SKM-1 (cell line): ENCODE results near the gene CEP164.

Experiments used
- DNase-seq: peaks from one replicate; lab custom pipeline; 2025; ENCODE audit not compliant: unreplicated experiment; lab: John Stamatoyannopoulos, UW

The CEP164 gene

DNA sequence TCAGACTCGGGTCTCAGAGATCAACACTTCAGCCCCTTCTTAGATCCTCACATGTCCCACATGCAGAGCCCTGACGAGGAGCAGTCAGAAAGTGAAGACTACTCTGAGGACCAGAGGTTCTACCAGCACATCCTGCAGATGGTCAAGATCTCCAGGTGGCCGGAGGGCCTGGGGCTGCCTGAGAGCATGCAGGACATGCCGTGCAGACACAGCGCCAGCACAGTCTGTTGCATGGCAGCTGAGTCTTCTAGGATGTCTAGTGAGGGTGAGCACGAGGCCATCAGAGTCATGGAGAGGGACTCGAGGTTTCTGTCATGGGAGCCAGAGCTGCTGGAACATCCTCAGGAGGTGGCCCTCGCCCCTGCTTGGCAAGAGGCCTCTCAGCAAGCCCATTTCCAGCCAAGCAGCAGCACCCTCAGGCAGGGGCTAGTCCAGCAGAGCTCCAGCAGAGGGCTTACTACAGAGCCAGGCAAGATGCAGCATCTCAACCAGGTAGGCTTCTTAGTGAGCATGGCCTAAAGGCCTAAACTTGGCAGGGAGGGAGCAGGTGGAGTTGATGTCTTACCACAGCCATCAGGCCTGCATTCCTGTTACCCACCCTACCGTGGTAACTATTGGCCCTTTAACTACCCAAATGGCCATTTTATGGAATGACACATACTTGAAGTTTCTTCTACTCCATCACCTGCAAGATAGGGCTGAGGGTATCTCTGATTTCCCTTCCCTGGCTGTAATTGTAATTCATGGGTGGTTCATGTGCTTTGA is 28.7 kb downstream of the CEP164 start:
- no peak for DNase-seq

DNA sequence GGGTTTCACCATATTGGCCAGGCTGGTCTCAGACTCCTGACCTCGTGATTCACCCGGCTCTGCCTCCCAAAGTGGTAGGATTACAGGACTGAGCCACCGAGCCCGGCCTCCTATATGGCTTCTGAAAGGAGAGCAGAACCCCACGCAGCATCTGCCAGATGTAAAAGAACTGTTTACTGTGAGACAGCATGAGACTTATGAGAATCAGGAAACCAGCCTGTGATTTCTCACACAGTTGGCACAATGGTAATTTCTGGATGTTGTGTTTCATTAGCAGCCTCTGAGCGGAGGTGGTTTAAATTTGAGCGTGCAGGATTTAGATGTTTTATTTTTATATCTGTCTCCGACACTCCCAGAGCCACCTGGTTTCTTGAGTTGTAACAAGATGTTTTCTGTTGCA is 33.8 kb downstream of the CEP164 start:
- no peak for DNase-seq

DNA sequence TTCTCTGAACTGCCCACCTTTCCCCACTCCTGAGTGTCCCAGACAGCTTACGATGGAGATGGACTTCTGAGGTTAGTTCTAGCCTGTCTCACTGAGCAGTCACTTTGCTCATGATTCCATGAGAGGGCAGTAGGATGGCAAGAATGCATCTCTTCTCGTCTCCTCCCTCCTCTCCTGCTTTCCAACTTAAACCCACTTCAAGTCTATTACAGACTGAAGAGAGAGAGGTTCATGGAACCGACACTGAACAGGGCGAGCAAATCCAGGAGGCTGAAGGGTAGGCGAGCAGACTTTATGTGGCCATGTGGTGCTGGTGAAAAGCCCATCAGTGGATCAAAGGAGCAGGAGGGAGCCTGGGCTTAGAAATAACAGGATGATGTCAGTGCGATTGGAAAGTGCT is 38.6 kb downstream of the CEP164 start:
- no peak for DNase-seq

DNA sequence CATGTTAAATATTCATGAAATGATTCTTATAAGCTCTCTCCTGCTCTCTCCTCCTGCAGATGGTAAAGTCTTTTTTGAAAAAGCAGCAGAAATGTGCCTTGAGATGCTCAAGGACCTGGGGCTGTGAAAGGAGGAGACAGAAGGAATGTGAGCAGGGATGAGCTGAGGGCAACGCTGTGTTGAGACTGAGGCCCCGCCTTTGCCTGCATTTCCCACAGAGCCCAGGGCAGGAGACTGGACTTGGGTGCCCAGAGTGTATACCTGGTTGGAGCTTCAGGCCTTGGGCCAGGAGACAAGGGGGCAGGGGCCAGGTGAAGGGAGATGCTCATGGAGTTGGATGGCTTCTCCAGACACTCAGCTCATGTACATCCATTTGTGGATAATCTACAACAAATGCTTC is 39.2 kb downstream of the CEP164 start:
- DNase-seq = no peak

DNA sequence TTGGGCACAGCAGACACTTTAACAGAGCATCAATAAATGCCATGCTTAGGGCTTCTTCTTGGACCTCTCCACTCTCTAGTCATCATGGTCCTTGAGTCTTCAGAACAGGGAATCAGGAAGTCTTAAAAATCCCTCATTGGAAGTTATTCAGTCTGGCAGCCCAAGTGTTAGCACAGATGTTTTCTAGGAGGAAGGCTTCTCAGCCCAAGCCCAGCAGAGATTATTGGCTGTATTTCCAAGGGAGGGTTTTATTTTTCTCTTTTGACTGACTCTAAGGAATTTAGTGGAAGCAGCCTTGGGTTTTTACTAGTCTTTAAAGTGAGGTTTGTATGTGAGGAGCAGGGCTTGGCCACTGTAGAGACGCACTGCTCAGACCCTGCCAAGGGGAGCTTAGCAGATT is 41.9 kb downstream of the CEP164 start:
- no peak for DNase-seq

DNA sequence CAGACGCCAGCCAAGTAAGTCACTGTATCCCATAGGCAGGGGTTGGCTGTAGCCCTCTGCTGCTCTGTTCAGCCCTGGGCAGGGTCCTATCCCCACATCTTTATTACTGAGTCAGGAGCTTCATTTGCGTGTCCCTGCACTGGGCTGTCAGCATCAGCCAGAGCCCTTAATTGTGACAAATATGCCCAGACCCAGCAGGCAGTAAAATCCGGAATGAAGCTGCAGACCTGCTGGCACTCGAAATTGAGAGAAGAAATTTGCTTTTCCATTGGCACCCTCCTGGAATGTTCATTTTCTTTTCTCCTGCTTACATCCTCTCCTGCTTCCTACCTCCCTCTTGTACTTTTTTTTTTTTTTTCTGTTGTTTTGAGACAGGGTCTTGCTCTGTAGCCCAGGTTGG is 43.8 kb downstream of the CEP164 start:
- no peak for DNase-seq

DNA sequence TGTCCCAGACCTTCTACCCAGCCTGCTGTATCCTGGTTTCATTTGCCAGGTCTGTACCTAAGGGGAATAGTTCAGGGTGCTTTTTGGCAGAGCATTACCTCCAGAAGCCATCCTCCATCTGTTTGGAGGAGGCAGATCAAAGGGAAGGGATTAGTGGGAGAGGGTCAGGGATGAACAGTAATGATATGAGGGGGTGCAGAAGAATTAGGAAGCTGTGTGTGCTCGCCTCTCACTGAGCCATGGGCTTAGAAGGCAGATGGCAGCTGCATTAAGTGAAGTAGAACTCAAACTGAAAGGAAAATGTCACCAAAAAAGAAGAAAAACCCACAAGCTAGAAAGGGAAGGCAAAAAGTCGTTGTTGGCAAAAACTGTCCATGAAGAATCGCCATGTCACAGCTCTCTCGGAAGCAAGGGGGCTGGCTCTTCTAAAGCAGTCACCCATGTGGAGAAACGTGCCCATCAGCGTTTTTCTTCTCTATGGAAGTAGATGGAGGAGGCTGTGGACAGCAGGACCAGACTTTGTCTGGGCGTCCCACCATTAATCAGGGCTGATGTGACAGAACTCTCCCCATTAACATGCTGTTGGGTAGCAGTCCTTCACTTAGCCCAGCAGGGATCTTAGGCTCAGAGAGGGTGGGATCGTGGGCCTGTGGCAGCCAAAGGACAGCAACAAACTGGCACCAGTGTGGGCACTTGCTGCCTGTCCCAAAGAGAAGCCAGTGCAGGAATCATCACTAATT is 46.8 kb downstream of the CEP164 start:
- DNase-seq = no peak

DNA sequence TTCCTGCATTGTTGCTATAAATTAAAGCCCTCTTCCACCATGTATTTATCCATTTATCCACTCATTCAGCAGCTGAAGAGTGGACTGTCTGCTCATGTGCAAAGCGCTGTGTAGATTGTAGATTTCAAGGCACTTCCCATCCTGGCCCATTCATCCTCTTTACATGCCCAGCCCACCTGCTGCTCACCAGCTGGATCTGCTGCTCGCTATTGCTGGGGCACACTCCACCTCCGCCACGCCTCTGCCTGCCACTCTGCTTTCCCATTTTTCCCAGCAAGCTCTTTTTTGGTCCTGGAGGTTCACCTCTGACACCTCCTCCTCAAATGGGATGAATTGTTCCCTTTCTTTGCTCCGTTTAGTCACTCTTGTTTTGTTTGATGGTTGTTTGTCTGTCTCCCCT is 48.3 kb downstream of the CEP164 start:
- no peak for DNase-seq

DNA sequence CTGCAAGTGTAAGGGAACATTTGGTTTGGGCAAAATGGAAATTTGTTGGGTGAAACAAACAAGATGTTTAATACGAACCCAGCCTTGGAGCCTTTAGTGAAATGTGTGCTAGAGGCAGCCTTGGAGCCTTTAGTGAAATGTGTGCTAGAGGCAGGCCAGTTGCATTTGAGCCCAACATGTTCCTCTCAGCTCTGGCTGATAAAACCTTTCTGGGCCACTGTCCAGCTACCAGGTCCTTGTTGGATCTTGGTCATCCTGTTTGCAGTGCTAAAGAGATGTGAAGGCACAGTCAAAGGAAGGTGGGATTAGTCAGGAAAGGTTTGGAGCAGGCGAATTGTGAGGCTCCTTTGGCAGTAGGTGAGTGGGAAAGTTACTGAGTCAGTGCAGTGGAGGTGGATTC is 48.9 kb downstream of the CEP164 start:
- DNase-seq = no peak

DNA sequence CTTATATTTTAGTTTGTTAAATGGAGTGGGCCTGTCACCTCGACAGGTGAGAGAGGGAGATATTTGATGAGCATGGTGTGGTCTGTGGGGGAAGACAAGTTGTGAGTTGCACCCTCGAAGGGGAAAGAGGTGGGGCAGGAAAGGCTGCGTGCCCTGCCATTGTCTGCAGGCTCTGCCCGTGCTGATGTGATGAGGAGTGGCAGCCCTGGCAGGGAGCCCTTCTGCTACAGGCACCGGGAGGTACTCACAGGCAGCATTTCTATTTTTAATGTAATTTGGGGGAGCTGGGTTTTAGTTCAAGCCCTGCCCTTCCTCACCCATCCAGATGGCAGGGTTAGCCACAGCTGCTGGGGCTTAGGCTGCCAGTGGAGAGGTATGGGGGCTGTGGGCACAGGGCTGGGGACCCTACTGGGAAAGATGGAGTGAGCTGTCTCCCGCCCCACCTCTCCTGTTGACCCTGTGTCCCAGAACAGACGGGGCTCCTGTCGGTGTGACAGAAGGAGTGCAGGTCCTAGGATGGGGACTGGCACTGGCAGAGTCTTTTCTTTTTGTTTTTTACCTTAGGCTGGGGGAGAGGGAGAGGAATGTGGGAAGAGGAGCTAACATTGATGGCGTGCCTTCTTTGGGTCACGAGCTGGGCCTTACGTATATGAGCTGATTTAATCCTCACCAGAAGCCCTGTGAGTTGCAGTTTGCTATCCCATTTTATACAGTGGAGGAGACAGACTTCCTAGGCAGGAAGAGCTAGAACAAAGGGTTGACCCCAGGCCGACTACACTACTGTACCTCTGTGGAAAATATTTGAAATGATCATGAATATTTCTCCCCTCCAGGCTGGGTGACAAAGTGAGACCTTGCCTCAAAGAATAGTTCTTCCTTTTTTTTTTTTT is 51.6 kb downstream of the CEP164 start:
- no peak for DNase-seq

DNA sequence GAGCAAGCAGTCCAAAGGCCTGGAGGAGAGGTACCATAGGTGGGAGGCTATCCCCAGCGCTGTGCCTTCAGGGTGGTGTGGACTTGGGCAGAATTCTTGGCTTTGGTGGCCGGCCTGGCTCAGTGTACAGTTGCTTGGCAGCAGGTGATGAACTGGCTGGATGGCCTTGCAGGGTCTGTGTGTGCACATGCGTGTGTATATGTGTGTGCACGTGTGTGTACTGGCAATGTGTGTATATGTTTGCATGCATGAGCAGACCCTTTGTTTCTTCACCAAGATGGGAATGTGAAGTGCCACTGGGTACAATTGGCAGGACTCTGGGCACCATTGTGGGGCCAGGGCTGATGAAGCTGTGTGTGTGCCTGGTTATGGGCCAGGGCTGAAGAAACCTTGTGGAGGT is 53.0 kb downstream of the CEP164 start:
- DNase-seq = no peak

DNA sequence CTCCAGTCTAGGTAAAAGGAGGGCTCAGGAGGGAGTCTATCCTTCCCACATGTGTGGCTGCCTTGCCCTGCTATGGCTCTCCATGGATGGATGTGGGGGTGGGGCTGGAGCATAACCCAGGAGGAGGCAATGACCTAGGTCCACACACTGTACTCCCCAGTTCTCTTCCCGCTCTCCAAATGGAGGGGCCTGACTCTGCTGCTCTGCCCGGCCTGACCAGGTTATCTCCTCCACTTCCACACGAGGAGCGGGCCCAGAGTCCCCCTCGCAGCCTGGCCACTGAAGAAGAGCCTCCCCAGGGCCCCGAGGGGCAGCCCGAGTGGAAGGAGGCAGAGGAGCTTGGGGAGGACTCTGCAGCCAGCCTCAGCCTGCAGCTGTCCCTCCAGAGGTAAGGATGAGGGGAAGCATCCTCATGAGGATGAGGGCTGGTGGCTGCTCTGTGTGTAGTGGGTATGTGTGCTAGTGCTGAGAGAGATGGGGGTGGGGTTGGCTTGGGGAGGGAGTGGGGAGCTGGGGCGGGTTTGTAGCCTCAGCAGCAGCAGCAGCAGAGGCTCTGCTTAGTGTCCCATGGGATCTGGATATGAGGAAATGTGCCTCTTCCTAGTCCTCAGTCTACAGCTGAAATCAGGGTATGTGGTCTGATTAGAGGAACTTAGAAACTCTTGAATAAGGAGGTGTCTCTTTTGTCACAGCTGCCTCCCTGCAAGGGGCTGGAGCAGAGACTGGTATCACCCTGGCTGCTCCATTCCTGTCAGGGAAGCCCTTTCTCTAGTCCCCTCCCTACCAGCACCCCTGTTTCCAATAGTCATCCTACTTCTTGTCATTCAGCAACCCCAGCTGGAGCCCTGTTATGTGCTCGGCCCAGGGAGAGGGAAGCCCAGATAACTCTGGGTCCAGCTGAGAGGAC is 54.1 kb downstream of the CEP164 start:
- DNase-seq = no peak

DNA sequence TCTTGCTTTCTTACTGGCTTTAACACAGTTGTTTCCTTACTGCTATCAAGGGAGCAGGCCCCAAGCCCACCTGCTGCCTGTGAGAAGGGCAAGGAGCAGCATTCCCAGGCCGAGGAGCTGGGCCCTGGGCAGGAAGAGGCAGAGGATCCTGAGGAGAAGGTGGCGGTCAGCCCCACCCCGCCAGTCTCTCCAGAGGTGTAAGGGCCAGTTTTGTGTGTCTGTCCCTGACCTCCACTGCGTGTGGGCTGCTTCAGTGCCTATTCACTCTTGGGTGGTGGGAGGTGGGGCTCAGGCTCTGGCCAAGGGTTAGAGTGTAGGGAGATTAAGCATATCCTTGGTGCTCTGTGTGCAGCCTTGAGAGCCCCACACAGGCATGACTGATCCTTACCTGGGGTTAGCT is 55.1 kb downstream of the CEP164 start:
- DNase-seq = no peak

DNA sequence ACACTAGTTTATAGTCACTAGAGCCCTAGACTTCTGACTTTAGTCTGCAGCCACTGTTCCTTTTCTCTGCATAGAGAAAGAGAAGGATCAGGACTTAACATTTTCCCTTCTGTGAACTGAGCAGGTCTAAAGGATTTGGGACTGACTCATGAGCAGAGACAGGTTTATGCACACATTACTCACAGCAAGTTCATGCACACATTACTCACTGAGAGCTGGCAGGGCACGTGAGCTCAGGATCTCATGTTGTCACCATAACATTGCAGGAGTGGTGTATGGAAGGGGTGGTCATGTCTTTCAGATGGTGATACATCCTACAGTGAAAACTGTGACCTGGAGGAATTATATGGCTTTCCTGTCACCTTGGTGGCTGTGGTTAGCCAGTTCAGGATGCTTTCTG is 56.4 kb downstream of the CEP164 start:
- no peak for DNase-seq

DNA sequence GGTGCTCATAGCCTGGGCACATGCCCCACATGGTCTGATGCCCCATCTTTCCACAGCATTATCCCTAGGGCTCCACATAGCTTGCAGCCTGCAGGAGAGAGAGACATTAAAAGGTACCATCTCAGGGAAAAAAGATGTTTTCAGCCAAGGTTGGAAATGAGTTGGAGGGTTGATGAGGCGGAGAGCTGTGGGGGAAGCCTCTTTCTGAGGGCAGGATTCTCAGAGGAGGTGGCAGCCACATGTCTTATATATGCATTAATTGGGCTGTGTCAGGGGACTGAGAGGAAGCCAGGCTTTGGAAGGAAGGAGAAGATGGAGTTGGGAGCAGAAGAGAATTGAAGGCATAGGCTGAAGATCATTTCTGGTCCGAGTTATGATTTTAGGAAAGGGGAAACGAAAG is 57.8 kb downstream of the CEP164 start:
- DNase-seq = no peak

DNA sequence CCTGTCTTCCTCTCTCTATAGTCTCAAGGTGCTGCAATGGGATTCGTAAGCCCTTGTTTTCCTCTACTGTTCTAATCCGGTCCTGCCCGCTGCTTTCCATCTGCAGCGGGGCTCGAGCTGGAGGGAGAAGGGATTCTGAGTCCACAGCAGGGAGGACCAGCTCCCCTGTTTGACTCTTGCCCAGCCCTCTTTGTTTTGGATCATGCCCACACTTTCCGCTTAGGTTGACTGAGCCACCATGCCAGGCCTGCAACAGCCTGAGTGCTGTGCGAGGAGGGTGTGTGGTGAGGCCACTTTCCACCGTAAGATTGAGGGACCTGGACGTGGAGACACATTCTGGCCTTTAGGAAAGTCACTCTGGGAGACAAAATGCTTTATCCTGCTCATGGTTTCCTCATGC is 58.3 kb downstream of the CEP164 start:
- no peak for DNase-seq

DNA sequence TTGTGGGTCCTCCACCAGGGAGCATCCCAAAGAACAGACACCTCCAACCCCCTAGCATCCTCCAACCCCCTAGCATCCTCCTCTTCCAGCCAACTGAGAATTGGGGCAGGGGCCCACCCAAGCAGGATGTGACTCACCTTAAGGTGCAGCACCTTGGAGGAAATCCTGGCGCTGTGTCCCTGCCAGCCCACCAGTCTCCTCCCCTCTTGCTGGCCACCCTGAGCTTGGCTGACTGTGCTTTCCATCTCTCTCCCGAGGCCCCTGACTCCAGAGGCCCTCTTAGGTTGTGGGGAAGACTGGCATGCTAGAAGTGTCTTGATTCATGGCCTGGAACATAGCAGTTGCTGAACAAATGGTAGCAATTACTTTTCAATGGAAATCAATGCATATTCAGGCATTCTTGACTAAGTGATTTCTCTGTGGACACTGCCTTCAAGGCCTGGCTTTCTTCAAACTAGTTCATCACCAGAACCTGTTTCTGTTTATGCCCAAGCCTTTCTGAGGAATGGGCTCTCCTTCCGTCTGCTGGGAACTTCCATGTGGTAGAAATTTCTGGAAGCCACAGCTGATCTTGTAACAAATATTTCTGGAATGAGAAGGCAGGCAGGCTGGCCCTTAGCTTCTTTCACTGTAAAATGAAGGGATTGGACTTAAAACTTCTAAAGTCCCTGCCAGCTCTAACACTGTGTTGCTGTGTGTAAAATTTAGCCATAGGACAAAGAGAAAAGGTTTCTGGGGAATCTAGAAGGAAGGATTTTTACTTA is 60.5 kb downstream of the CEP164 start:
- DNase-seq = no peak

DNA sequence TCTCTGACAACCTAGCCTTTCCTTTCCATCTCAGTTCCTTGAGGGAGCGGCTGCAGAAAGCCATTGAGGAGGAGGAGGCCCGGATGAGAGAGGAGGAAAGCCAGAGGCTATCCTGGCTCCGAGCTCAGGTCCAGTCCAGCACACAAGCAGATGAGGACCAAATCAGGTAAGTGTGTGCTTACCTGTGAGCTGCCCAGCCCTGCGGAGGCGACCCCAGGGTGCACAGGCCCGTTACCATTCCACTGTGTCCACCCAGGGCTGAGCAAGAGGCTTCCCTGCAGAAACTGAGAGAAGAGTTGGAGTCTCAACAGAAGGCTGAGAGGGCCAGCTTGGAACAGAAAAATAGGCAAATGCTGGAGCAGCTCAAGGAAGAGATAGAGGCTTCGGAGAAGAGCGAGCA is 63.1 kb downstream of the CEP164 start:
- no peak for DNase-seq

DNA sequence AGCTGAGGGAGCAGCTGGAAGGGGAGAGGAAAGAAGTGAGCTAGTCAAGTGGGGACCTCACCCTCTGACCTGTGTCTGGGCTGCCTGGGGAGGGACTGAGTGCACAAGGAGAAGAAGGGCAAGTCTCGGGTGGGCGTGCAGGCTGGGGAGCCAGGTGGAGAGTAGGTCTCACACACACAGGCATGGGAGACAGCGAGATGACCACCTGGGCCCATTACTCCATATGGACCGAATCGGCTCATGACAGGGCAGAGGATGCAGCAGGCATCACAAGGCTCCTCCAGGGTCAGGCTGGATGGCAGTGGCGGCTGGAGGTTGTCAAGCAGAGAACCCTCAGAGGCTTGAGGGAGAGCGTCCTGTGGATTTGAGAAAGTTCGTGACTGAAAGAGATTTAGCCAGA is 63.5 kb downstream of the CEP164 start:
- no peak for DNase-seq
